ENCODE results near the gene SNCG.

The SNCG gene

GRCh38 chr10:86957471-86958115 lies 806 bp upstream of the SNCG start, which contains the start of gene MMRN2:
MMRN2 (minus strand) TSS chr10:86957615; CDS start chr10:86957541, 74 bp downstream.
- DNase-seq (ENCODE audit: low read depth) = peak; percentile 65
- H3K4me3 ChIP-seq (replicated peaks; ENCODE audit: low read depth, low read length) = peak within 1 kb of the TSS; percentile 29
- TF ChIP-seq CTCF (IDR thresholded peaks at IDR 0.05; ENCODE audit: low read length, missing control alignments) = no peak

GRCh38 chr10:86958901-86959736 lies 720 bp downstream of the SNCG start:
- peak; percentile 83 for DNase-seq (ENCODE audit: low read depth)
- H3K4me3 ChIP-seq (replicated peaks; ENCODE audit: low read depth, low read length) = peak overlapping the region; percentile 1
- TF ChIP-seq CTCF (IDR thresholded peaks at IDR 0.05; ENCODE audit: low read length, missing control alignments) = no peak

GRCh38 chr10:86959737-86960002 lies 1.3 kb downstream of the SNCG start:
- H3K4me3 ChIP-seq (replicated peaks; ENCODE audit: low read depth, low read length) = no peak overlapping the region
- no peak for DNase-seq (ENCODE audit: low read depth)
- no peak for TF ChIP-seq CTCF (IDR thresholded peaks at IDR 0.05; ENCODE audit: low read length, missing control alignments)

- H3K4me3 ChIP-seq (replicated peaks; ENCODE audit: low read depth, low read length) = no peak overlapping the region
- DNase-seq (ENCODE audit: low read depth) = peak; percentile 80
- TF ChIP-seq CTCF (IDR thresholded peaks at IDR 0.05; ENCODE audit: low read length, missing control alignments) = peak; percentile 97
These were observed 1.8 kb downstream of the SNCG start for GRCh38 chr10:86960003-86960862.

GRCh38 chr10:86960863-86961434 lies 2.5 kb downstream of the SNCG start:
- no peak overlapping the region for H3K4me3 ChIP-seq (replicated peaks; ENCODE audit: low read depth, low read length)
- TF ChIP-seq CTCF (IDR thresholded peaks at IDR 0.05; ENCODE audit: low read length, missing control alignments) = no peak
- DNase-seq (ENCODE audit: low read depth) = no peak

- no peak overlapping the region for H3K4me3 ChIP-seq (replicated peaks; ENCODE audit: low read depth, low read length)
- DNase-seq (ENCODE audit: low read depth) = no peak
- no peak for TF ChIP-seq CTCF (IDR thresholded peaks at IDR 0.05; ENCODE audit: low read length, missing control alignments)
These were observed 3.2 kb downstream of the SNCG start for GRCh38 chr10:86961481-86962091.
